OCI-LY7 (cell line): ENCODE data around the gene TMIGD2. TPM values are rescaled to one million over a fixed set of nuclear protein-coding genes. Genes with fewer than 3 reads are reported as not detected.
A peak's percentile ranks its signal among the peaks of the same experiment; 100 is the strongest.

Experiments used
- BruUV-seq: library from RNA; stranded (reverse); fragments of 400-500 nt; replicated peaks from 2 replicates; lab custom pipeline; 2021; lab: Mats Ljungman, UMichigan
- CTCF ChIA-PET: fragments of 300-600 bp; sonication (Branson Sonifier 250); formaldehyde crosslinking; loops from one replicate; lab custom pipeline; 2022; ENCODE audit warnings: antibody characterized with exemption; ENCODE audit not compliant: unreplicated experiment; lab: Charles Lee
- POLR2A ChIA-PET: fragments of 300-600 bp; sonication (Branson Sonifier 250); formaldehyde crosslinking; loops from one replicate; lab custom pipeline; 2022; ENCODE audit warnings: antibody characterized with exemption; lab: Charles Lee
- DNase-seq: peaks from one replicate; pipeline ENCODE4 v3.0.0-alpha.2; 2015; ENCODE audit warnings: low spot score
- H2AFZ ChIP-seq: fragments of 200-600 bp; sonication (generic), shearing (Covaris generic); 2 replicates; pipeline ENCODE4 v1.6.1; 2014; ENCODE audit warnings: mild to moderate bottlenecking, antibody characterized with exemption, low read length, moderate library complexity
- H3K27ac ChIP-seq: fragments of 200-600 bp; sonication (generic); 2 replicates; pipeline ENCODE4 v1.5.1; 2014; ENCODE audit warnings: mixed run types, low read depth, mild to moderate bottlenecking, moderate library complexity, low read length, inconsistent platforms; ENCODE audit not compliant: poor library complexity, severe bottlenecking
- H3K36me3 ChIP-seq: fragments of 200-600 bp; sonication (generic); 2 replicates; pipeline ENCODE4 v1.6.1; 2014; ENCODE audit warnings: mild to moderate bottlenecking, antibody characterized with exemption, low read length, moderate library complexity, mixed read lengths; ENCODE audit not compliant: insufficient read depth
- H3K4me1 ChIP-seq: fragments of 200-600 bp; sonication (generic); 2 replicates; pipeline ENCODE4 v1.5.1; 2014; ENCODE audit warnings: mild to moderate bottlenecking, low read length; ENCODE audit not compliant: insufficient read depth, poor library complexity, severe bottlenecking
- H3K4me2 ChIP-seq: fragments of 200-600 bp; sonication (generic); 2 replicates; pipeline ENCODE4 v1.6.1; 2014; ENCODE audit warnings: mild to moderate bottlenecking, low read length
- H3K4me3 ChIP-seq: fragments of 200-600 bp; sonication (generic); 2 replicates; pipeline ENCODE4 v1.5.1; 2014; ENCODE audit warnings: mild to moderate bottlenecking, low read depth, low read length; ENCODE audit not compliant: poor library complexity, severe bottlenecking
- H3K79me2 ChIP-seq: fragments of 200-600 bp; sonication (generic); 2 replicates; pipeline ENCODE4 v1.6.1; 2016; ENCODE audit warnings: low read depth, mild to moderate bottlenecking, low read length, moderate library complexity, mixed read lengths; ENCODE audit not compliant: insufficient read depth
- H3K9me2 ChIP-seq: fragments of 200-600 bp; sonication (generic); 2 replicates; pipeline ENCODE4 v1.6.1; 2016; ENCODE audit warnings: mild to moderate bottlenecking, low read length, mixed read lengths; ENCODE audit not compliant: insufficient read depth
- H3K9me3 ChIP-seq: fragments of 200-600 bp; sonication (generic); 2 replicates; pipeline ENCODE4 v1.6.1; 2014; ENCODE audit warnings: mild to moderate bottlenecking, mixed run types, low read length, mixed read lengths
- H4K20me1 ChIP-seq: fragments of 200-600 bp; sonication (generic); 2 replicates; pipeline ENCODE4 v1.6.1; 2014; ENCODE audit warnings: mild to moderate bottlenecking, antibody characterized with exemption, low read length, moderate library complexity, mixed read lengths; ENCODE audit not compliant: insufficient read depth
- CTCF ChIP-seq: fragments of 200-600 bp; sonication (generic); conservative IDR thresholded peaks from 2 replicates; pipeline ENCODE4 v1.5.1; 2014; ENCODE audit warnings: mild to moderate bottlenecking, antibody characterized with exemption, low read length, moderate library complexity, mixed read lengths
- EZH2phosphoT487 ChIP-seq: fragments of 200-600 bp; sonication (generic); IDR thresholded peaks from 2 replicates; pipeline ENCODE4 v1.6.1; 2018; ENCODE audit warnings: low read depth, borderline replicate concordance, mild to moderate bottlenecking, mixed run types, antibody characterized with exemption, low read length, moderate library complexity, mixed read lengths
- intact Hi-C: fragments of 100-400 bp; cut with micrococcal nuclease; formaldehyde crosslinking; loops from one replicate; pipeline ENCODE4 v1.10.0; 2022; ENCODE audit not compliant: unreplicated experiment
- total RNA-seq, 2 experiments: library from RNA; depleted of rRNA in 1 of 2; stranded (reverse); fragments of >200 nt in 1 of 2; shearing (Covaris generic) in 1 of 2; gene quantifications; 2 replicates each; pipeline ENCODE4 v1.2.3, GENCODE V29; 2014 to 2022

Gene TMIGD2
- total RNA-seq, 2 experiments from 2014 or later, result 0.44 to 2.7 TPM

DNA sequence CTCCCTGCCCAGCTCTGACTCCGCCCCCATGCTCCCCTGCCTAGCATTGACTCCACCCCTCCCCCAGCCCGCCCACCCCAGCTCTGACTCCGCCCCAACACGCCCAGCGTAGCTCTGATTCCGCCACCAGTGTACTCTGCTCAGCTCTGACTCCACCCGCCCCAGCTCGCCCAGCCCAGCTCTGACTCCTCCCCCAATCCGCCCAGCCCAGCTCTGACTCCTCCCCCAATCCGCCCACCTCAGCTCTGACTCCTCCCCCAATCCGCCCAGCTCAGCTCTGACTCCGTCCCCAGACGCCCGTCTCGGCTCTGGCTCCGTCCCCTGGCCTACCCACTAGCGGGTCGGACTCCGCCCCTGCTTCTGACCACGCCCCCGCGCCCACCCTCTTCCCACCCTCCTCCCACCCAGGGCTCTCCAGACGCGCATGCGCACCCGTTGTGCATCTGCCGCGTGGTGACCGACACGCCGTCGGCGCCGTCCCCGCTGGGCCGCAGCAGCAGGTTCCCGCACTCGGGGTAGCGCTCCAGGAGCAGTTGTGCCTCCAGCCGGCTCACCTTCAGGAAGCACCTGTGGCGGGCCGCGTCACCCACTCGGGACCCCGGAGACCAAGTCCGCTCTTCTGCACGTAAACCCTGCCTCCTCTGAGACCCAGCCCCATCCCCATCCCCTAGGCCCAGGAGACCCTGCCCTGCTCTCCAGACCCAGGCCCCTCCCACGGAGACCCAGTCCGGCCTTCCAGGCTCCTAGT, 26.2 kb upstream of the TMIGD2 start:
- H4K20me1 ChIP-seq, result no peaks in the 10 kb centered on the region
- H3K9me2 ChIP-seq, result no peaks in the 10 kb centered on the region
- peak; percentile 22 for DNase-seq
- H3K9me3 ChIP-seq, result no peaks in the 10 kb centered on the region
- no peak overlapping the region for H3K27ac ChIP-seq
- H2AFZ ChIP-seq, result no peak overlapping the region
- TF ChIP-seq EZH2phosphoT487 (no peak), CTCF (no peak)
- BruUV-seq, result no TSS peak
- ChIA-PET CTCF (no interaction called here), POLR2A (interaction anchor here (0.6 kb wide), 1 partner anchor 139 kb away, joined by 3 read pairs; no protein-coding TSS in a partner anchor)
- H3K4me3 ChIP-seq, result no peak overlapping the region
- no peaks in the 10 kb centered on the region for H3K36me3 ChIP-seq
- H3K79me2 ChIP-seq, result no peaks in the 10 kb centered on the region
- H3K4me1 ChIP-seq, result peaks cover 8% of the 10 kb centered on the region
- intact Hi-C loops, result no loop called here
- H3K4me2 ChIP-seq, result no peak overlapping the region

DNA sequence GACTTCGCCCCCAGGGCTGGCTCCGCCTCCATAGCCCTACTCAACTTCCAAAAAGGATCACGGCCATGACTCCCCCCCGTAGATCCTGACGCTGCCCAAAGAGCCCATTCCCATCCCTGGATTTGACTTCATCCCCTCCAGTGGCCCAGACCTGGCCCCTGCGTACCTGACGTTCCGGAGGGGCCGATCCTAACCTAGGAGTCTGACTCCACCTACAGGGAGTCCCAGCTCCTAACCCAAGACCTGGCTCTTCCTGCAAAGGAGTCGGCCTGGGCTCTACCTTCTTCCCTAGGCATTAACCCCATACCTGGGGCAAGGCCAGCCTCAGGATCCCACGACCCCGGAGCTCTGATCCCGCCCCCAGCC, 25.7 kb upstream of the TMIGD2 start:
- BruUV-seq, result no TSS peak
- H4K20me1 ChIP-seq, result no peaks in the 10 kb centered on the region
- no peak overlapping the region for H3K4me3 ChIP-seq
- ChIA-PET POLR2A (interaction anchor here (0.6 kb wide), 1 partner anchor 140 kb away, joined by 3 read pairs; no protein-coding TSS in a partner anchor), CTCF (no interaction called here)
- H3K79me2 ChIP-seq, result no peaks in the 10 kb centered on the region
- no peaks in the 10 kb centered on the region for H3K9me2 ChIP-seq
- no peaks in the 10 kb centered on the region for H3K9me3 ChIP-seq
- H2AFZ ChIP-seq, result no peak overlapping the region
- no peak for DNase-seq
- intact Hi-C loops, result no loop called here
- no peaks in the 10 kb centered on the region for H3K36me3 ChIP-seq
- TF ChIP-seq EZH2phosphoT487 (no peak), CTCF (no peak)
- H3K4me2 ChIP-seq, result no peak overlapping the region
- no peak overlapping the region for H3K27ac ChIP-seq
- H3K4me1 ChIP-seq, result peaks cover 8% of the 10 kb centered on the region

DNA sequence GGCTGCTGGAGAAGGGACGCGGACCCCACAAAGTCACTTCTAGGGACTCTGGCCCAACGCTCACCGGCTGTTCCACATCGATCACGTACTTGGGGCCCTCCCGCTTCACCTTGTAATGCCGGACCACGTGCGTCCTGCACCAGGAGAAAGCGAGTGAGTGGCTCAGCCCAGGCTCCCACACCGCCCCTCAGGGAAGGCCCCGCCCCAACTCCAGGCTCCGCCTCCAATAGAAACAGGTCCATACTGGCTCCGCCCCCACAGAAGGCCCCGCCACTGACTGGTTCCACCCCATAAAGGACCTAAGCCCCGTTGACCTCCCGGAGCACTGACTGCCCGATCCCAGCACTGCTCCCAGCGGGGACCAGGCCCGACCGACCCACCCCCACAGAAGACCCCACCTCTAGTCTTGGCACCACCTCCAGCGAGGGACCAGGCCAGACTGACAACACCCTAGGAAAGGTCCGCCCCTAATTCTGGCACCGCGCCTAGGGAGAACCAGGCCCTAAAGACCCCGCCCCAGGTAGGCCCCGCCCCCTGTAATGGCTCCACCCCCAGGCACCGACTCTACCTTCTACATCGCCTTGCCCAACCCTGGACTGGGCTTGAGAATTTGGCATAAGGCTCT, 25.2 kb upstream of the TMIGD2 start:
- Histone ChIP-seq H3K27ac (no peak overlapping the region), H3K79me2 (no peaks in the 10 kb centered on the region), H3K9me3 (no peaks in the 10 kb centered on the region), H3K4me3 (no peak overlapping the region), H3K4me1 (peaks cover 8% of the 10 kb centered on the region), H3K36me3 (no peaks in the 10 kb centered on the region), H2AFZ (no peak overlapping the region), H4K20me1 (no peaks in the 10 kb centered on the region), H3K4me2 (peak overlapping the region; percentile 25; the same call in 1 of the 2 replicates), H3K9me2 (no peaks in the 10 kb centered on the region)
- TF ChIP-seq EZH2phosphoT487 (no peak), CTCF (no peak)
- ChIA-PET CTCF (no interaction called here), POLR2A (no interaction called here)
- no TSS peak for BruUV-seq
- DNase-seq, result peak; percentile 38
- intact Hi-C loops, result no loop called here
